IPS-18c (cell line): Measurements from ENCODE around the gene PRPH.

Experiments used
- H3K4me3 ChIP-seq: 2 replicates; pipeline ENCODE4 v1.7.0; 2013; ENCODE audit warnings: low read depth, mild to moderate bottlenecking, low read length, moderate library complexity; ENCODE audit not compliant: insufficient read depth
- H3K9me3 ChIP-seq: one replicate; pipeline ENCODE4 v1.6.1; 2013; ENCODE audit warnings: mild to moderate bottlenecking, low read length, moderate library complexity; ENCODE audit not compliant: control insufficient read depth, insufficient read depth

The PRPH gene

DNA sequence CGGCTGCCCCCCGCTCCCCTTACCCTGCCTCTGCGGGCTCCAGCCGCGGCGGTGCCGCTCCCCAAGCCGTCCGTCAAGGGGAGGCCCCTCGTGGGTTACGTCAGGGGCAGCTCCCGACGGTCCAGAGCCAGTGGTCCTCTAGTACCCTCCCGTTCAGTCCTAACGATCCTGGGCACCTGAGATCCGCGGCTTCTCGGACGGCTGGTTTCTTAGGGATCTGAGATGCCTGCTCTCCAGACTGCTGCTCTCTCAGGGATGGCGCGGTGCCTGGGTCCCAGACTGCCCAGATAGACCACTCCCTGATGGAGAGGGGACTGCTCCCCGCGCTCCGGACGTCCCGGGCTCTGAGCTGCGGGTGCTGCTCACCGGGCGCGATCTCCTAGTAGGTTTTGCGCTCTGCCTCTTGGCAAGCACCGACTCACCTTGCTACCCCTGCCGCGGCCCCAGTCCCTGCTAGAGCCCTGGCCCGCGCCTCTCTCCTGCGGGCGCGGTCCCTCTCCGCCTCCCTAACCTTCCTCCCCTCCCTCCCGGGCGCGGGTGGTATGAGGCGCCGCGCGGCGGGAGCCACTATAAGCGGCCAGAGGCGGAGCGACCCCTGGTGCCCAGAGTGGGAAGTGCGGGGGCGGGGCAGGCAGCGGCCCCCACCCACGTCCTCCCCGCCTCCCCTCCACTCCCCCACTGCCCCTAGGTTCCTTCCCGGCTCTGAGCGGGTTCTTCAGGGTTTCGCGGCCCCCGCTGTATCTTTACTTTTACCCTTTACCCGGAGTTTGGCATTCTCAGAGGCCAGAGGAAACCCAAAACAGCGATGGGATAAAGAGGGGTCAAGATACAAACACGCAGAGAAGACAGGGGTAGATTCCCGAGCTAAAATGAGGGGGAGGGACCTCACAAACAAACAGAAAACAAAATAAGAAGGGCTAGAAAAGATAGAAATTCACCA is 42.0 kb downstream of the PRPH start, which contains the start of gene C1QL4:
C1QL4 (minus strand) TSS at position 544 of the 940 bp plus-strand sequence. CDS start 711 bp downstream, outside the sequence.
- Histone ChIP-seq H3K4me3 (peak within 1 kb of the TSS; percentile 46; the same call in 1 of the 2 replicates), H3K9me3 (peaks cover 4% of the 10 kb centered on the region)

DNA sequence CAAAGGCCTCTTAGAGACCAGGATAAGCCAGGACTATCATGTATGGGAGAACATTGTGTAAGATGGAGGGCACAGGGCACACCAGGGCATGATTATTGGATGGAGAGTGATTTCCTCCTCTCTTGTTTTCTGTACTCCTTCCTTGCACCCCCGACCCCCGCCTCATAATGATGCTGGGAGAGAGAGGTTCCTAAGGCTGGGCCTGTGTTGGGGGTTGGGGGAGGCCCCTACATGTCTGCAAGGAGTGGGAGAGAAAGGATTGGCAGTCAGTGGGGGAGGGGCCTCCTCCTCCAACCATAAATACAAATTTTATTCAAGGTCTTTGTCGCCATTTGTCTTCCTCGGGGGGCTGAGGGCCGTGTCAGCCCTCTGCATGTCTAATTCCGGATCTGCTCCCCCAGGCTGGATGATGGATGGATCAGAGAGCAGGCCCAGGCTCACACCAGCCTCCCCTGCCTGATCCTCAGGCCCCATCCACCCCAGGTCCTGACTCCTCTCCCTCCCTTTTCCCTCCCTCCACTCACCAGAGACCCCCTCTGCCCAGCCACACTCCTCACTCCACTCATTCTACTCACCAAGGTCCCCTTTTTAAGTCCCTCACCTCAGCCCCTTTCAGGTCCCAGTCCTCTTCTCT is 44.0 kb downstream of the PRPH start:
- peaks cover 4% of the 10 kb centered on the region for H3K9me3 ChIP-seq
- H3K4me3 ChIP-seq, result no peak overlapping the region; the same call in 1 of the 2 replicates

DNA sequence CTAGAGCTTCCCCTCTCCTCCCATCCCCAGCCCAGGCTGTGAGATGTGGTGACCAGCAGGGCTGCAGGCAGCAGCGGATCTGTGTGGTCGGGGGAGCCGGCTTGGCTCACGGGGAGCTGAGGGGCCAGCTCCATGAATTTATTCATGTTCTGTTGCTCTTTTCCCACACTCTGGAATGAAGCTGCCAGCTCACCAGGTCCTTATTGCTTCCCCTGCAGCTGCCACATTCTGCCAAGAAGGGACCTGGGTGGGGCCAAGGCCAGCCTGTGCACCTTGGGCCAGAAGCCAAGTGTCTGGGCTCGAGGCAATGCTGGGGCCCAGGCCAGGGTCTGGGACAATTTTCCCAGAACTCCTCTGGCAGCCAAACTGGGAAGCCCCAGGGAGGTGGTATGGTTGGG is 44.5 kb downstream of the PRPH start:
- peaks cover 4% of the 10 kb centered on the region for H3K9me3 ChIP-seq
- peak overlapping the region; percentile 4; the same call in 1 of the 2 replicates for H3K4me3 ChIP-seq

DNA sequence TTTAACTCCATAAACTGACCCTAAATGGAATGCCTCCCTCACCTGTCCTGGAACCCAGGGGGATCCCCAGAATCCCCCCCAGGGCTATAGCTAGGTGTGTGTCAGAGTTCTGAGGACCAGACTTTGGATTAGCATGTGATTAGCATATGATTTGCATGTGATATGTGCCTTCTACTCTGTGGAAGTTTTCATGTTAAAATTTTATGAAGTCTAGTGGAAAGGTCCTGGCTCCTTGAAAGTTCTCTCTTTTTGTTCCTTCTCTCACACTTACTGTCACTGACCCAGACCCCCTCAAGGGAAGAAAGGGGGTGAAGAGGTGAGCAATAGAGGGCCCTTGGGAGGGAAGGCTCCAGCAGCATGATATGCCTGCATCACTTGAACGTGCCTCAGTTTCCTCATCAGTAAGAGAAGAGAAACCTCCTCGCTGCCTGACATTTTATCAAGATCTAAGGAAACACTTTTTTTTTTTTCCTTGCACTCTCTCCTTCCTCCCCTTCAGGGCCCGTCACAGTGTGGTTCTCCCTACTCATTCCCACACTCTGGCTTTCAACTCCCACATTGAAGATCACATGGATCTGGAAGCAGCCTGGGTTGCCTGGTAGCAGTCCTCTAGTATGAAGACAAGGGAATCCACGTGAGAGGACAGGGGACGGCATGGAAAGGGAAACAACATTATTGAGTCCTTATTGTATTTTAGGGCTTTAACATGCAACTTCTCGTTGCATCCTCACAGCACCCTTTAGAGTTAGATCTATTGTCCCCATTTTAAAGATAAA is 45.3 kb downstream of the PRPH start:
- H3K9me3 ChIP-seq, result peaks cover 4% of the 10 kb centered on the region
- no peak overlapping the region; the same call in 1 of the 2 replicates for H3K4me3 ChIP-seq

DNA sequence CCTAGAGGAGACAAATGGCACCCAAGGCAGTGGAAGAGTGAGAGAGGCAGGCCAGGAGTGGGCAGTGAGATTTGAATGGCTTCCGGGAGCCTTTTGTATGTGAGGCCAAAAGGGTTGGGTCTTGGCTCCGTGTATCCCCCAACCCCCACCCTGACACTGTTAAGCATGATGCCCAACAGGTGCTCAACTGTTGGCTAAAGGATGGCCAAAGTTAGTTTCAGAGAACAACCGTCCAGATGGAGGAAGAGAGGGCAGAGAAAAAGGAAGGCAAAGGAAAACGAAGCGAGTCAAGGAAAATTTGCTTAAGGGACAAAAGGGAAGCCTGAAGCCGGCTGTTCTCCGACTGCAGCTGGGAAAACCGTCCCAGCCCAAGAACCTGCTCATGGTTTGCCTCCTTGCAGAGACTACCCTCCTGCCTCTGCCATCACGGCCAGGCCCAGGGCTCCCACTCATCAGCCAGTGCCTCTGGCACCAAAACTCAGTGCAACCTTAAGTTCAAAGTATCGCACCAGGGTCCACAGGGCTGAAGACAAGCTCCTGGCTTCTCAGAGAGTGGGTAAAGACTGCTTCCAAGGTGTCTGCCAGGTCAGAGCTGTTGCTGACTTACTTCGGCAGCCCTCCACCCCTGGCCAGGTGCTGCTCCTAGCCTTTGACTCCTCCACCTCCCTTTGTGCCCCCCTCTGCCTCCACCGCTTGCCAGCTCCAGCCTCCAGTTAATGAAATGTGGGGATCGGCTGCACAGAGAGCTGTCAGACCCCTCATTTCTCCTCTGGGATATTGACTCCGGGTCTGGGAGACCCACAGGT is 46.2 kb downstream of the PRPH start:
- peak overlapping the region; percentile 78 for H3K4me3 ChIP-seq
- no peaks in the 10 kb centered on the region for H3K9me3 ChIP-seq

DNA sequence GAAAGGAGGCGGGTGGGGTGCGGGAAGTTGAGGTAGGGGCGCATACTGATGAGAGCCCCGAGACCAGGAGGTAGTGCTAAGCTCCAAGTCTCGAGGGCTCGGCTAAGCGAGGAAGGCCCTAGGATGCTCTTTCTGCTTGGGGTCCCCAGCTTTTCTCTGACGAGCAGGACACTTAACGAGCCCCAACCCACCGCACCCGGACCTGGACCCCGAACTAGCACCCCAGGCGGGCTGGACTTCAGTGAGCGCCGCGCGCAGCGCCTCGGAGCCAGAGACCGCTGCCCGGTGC is 46.8 kb downstream of the PRPH start:
- Histone ChIP-seq H3K9me3 (no peaks in the 10 kb centered on the region), H3K4me3 (peak overlapping the region; percentile 78)

DNA sequence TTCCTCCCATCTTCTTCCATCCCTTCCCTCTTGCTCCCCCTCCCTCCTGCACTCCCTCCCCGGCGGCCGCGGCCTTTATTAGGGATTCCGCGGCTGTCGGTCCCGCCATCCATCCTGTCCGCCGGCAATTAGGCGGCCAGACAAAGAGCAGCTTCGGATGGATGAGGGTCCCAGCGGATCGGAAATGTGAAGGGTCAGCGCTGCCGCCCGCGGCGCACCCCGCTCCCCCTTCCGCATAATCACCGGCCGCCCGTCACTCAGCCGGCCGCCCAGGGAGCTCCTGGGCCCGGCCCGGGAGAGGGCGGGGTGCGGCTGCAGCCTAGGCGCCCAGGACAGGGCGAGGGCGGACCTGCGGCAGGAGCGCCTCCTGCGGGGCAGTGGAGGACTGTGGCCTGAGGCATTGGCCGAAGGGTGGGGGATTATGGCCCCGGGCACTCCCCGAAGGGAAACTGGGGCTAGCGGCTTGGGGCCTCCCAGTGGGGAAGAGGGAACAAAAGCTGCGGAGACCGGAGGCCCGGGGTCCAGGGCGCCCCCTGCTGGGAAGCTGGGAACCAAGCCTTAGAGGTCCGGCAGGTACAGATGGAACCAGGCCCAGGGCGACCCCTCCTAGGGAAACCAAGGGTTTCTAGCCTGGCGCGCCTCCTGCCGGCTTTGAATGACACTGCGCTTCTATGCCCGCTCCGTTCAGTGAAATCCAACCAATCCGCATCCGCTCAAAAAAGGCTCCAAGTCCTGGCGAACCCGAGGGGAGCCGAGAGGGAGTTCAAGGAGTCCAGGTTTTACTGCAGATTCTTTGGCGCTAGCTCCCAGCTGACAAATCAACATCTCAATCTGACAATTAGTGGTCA is 47.3 kb downstream of the PRPH start:
- Histone ChIP-seq H3K9me3 (no peaks in the 10 kb centered on the region), H3K4me3 (peak overlapping the region; percentile 78)

DNA sequence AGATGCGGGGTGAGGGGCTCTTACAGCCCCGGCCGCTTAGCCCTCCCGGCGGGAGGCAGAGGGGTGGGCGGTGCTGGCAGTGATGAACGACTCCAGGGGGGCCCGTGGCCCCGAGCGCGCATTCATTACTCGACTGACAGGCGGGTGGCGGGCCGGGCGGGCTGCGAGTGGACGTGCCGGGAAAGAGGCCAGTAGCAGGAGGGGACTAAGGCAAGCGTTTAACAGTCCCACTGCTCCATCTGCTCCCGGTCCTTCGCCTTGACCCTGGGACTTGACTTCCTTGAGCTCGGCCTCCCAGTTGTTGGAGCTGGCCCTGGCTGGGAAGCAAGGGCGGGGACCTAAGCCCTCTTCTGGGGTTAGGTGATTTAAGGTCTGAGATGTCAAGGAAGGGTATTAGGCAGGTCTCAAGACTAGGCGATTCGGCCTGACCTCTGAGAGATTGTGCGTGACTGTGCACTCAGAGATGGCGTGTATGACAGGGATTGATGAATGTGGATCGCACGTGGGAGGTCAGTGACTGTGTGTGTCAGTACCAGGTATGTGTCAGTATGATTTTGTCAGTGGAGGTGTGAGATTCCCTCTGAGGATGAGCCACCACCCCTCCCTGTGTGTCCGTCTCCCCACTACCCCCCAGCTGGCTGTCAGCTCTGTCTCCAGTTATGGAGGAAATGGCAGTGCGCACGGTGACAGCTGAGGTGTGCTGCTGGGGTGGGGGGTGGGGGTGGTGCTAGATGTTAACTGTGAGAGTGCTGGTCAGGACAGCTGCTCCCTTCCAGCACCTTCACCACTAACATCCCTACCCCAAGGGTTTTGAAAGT is 48.2 kb downstream of the PRPH start:
- Histone ChIP-seq H3K9me3 (no peaks in the 10 kb centered on the region), H3K4me3 (peak overlapping the region; percentile 40)

DNA sequence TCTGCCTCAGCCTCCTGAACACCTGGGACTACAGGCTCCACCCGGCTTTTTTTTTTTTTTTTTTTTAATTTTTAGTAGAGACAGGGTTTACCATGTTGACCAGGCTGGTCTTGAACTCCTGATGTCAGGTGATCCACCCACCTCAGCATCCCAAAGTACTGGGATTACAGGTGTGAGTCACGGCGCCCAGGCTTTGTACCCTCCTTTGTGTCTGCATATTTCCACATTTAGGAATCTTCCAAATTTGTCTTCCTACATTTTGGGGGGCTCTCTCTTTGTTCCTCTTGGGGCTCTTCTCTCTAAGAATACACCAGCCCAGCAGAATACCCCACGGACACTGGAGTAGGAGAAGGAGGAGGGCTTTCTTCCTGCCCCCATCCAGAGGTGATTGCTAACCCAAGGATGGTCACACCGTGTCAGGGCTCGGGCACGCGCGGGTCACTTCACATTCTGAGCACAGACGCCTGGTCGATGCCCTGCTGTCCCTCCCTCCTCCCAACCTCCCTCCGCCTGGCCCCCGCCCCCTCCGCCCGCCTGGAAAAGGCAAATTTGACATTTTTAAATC is 49.6 kb downstream of the PRPH start:
- Histone ChIP-seq H3K4me3 (no peak overlapping the region; the same call in 1 of the 2 replicates), H3K9me3 (no peaks in the 10 kb centered on the region)

DNA sequence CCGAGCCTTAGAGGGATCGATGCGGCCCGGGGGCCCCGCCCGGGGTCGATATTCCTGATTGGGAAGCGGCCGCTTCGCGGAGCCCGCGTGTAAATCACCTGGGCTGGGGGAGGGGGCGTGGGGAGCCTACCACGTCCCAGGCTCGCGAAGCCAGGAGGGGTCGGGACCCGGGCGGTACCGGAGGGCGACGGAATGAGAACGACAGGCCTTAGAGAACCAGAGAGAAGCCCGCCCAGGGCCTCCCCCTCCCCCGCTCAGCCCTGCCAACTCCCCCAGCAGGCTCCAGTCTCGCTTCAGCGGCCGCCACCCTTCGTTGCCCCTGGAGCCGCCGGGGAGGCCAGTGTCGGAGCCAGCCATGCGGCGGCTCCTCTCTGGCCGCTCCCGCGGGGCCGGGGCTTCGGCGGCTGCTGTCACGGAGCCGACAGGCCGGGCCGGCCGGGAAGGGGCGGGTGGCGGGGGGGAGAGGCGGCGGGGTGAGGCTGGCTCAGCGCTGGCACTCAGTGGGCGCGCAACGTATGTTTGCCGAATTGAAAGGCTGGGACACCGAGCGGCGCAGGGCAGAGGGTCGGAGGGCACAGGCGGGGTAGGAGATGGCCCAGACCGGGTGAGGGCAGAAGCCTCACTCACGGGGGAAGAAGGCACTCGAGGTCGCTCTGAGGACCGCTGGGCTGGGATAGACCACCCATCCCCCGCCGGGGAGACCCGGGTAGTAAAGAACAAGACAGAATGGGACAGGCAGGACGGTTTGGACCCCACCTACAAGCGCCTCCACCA is 50.3 kb downstream of the PRPH start:
- peak overlapping the region; percentile 57 for H3K4me3 ChIP-seq
- no peaks in the 10 kb centered on the region for H3K9me3 ChIP-seq

DNA sequence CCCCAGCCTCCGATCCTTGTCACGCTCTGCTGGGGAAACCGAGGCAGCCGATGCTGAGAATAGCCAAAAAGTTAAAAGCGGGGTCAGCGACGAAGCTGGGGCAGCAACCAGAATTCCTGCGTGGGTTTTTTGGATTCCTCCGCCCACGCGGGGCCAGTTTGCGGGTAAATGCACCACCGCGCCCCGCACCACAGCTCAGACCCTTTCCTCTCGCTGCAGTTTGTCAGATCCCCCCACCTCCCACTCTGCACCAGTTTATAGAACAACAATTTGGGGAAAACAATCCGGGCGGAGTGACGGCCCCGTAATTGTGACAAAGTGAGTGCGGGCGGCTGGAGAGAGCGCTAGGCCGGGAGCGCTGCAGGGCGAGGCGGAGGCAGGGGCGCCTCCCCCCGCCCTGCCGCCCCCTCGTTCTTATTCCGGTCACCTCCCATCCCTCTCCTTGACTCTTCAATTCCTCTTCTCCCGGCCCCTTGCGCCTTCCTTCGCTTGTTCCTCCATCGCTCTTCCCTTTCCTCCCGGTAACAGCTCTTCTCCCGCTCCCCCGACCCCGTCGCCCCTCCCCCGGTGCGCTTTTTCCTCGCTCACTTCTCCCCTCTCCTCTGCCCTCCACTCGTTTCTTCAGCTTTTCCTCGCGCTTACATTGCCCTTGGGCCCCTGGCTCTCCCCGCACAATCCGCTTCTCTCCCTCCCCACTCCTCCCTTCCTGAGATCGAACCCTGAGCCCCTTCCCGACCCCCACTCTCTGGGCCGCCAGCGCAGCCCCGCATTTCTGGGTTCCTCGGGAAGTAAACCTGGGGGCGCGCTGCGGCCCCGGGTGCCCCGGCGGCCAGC is 51.1 kb downstream of the PRPH start:
- peak overlapping the region; percentile 57 for H3K4me3 ChIP-seq
- no peaks in the 10 kb centered on the region for H3K9me3 ChIP-seq

DNA sequence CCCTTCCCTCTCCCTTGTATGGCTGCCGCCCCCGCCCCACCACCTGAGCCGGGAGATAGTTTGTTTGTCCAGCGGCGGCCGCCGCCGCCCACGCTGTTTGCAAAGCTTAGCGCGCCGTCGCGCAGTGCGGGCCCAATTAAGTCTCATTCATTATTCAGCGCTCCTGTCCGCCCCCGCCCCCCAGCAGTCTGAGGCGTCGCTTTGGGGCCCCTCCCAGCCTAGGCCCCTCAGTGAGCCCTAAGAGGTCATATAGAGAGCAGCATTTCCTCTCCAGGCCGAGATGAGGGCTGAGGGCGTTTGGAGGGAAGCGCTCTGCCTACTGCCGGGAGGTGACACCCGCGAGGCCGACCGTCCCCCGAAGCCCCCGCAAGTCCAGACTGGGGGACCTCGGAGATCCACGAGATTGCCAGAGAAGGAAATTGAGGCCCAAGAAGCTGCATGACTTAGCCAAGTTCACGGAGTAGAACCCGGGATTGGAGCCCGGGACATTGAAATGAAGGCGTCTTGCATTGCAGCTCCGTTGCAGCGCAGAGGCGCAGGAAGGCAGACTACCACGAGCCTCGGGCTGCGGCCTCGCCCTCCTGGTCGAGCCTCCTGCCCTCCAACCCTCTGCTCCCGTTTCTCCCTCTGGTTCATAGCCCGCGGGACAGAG is 51.8 kb downstream of the PRPH start, which contains the start of gene DNAJC22:
DNAJC22 (plus strand) TSS at position 230 of the 652 bp plus-strand sequence. CDS start 1,985 bp downstream, outside the sequence.
- Histone ChIP-seq H3K4me3 (peak within 1 kb of the TSS; percentile 57), H3K9me3 (no peaks in the 10 kb centered on the region)
